DOHH2 (cell line): ENCODE measurements around the gene KHDC4.

ENCODE experiments used
- H3F3A ChIP-seq: fragments of 200-600 bp; sonication (generic), shearing (Covaris generic); 2 replicates; pipeline ENCODE4 v1.6.0; 2016; ENCODE audit warnings: antibody characterized with exemption, mild to moderate bottlenecking; ENCODE audit not compliant: control insufficient read depth, insufficient read depth
- H3K27ac ChIP-seq: fragments of 200-600 bp; sonication (generic); 2 replicates; pipeline ENCODE4 v1.5.1; 2014; ENCODE audit warnings: low read depth, mild to moderate bottlenecking, low read length, moderate library complexity
- H3K27me3 ChIP-seq: fragments of 200-600 bp; sonication (generic); 2 replicates; pipeline ENCODE4 v1.6.1; 2014; ENCODE audit warnings: mild to moderate bottlenecking, low read length, mixed read lengths; ENCODE audit not compliant: control insufficient read depth
- H3K36me3 ChIP-seq: fragments of 200-600 bp; sonication (generic); 2 replicates; pipeline ENCODE4 v1.6.1; 2014; ENCODE audit warnings: mild to moderate bottlenecking, low read length, moderate library complexity, mixed read lengths; ENCODE audit not compliant: control insufficient read depth
- H3K4me1 ChIP-seq: fragments of 200-600 bp; sonication (generic); 2 replicates; pipeline ENCODE4 v1.6.1; 2014; ENCODE audit warnings: mild to moderate bottlenecking, low read length, mixed read lengths; ENCODE audit not compliant: control insufficient read depth
- H3K4me2 ChIP-seq: fragments of 200-600 bp; sonication (generic); 2 replicates; pipeline ENCODE4 v1.6.0; 2014; ENCODE audit warnings: mild to moderate bottlenecking, low read length, moderate library complexity
- H3K4me3 ChIP-seq: fragments of 200-600 bp; sonication (generic); 2 replicates; pipeline ENCODE4 v1.5.1; 2014; ENCODE audit warnings: mild to moderate bottlenecking, low read length, mixed read lengths
- H3K79me2 ChIP-seq: fragments of 200-600 bp; sonication (generic); 2 replicates; pipeline ENCODE4 v1.6.1; 2014; ENCODE audit warnings: mild to moderate bottlenecking, low read length, mixed read lengths; ENCODE audit not compliant: control insufficient read depth
- H3K9me2 ChIP-seq: fragments of 200-600 bp; sonication (generic); replicated peaks from 2 replicates; pipeline ENCODE4 v1.6.1; 2014; ENCODE audit warnings: mild to moderate bottlenecking, low read length, mixed read lengths; ENCODE audit not compliant: control insufficient read depth
- H3K9me3 ChIP-seq: fragments of 200-600 bp; sonication (generic); 2 replicates; pipeline ENCODE4 v1.6.1; 2014; ENCODE audit warnings: antibody characterized with exemption, low read length, mixed read lengths; ENCODE audit not compliant: control insufficient read depth, insufficient read depth
- H4K20me1 ChIP-seq: fragments of 200-600 bp; sonication (generic); 2 replicates; pipeline ENCODE4 v1.6.0; 2014; ENCODE audit warnings: low read depth, mild to moderate bottlenecking, antibody characterized with exemption, low read length, moderate library complexity; ENCODE audit not compliant: control insufficient read depth, insufficient read depth
- EZH2phosphoT487 ChIP-seq: fragments of 200-600 bp; sonication (generic); IDR thresholded peaks from 2 replicates; pipeline ENCODE4 v1.6.1; 2017; ENCODE audit warnings: borderline replicate concordance, mild to moderate bottlenecking, antibody characterized with exemption, low read length, moderate library complexity, mixed read lengths
- TF ChIP-seq, protein P1 (sequence below): fragments of 200-600 bp; sonication (generic); IDR thresholded peaks from one replicate; pipeline ENCODE4 v1.5.1; 2014; ENCODE audit warnings: antibody characterized with exemption, mild to moderate bottlenecking, low read depth, low read length; ENCODE audit not compliant: poor library complexity, severe bottlenecking

KHDC4 gene

DNA sequence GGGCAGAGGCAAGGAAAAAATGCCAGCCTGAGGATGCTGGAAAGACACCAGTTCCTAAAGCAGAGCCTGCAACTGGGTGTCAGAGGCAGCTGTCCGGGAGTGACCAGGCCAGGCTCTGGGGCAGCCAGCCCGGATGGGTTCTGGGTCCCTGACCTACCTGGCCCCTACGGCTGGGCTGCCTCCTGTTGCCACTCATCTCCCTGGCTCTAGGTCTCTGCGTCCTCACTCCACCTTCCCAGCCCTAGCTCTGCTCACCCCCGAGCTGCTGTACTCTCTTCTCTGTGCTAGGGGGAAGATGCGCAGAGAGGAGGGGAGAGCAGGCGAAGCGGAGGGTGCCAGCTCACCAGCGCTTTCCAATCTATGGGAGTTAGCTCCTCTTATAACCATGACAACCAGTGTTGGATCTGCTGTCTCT is 35.2 kb upstream of the KHDC4 start:
- peaks cover 4% of the 10 kb centered on the region; the same call in 1 of the 2 replicates for H4K20me1 ChIP-seq

DNA sequence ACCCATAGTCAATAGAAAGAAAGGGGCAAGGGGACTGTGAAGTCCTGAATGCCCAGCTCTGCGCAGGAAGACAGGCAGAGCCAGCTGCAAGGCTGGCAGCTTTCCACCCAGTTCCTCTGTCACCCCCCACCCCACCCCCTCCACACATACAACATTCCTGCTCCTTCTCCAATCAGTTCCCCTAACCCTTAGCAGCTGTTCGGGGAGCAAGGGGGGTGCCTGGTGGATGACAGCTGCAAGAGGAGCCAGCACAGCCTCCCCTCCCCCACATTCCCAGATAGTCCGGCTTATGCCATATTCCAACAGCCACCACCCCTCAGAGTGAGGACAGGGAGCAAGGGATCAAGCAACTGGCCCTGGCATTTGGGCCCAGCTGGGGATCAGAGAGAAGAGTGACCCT is 34.5 kb upstream of the KHDC4 start:
- Histone ChIP-seq H3K27ac (no peak overlapping the region), H3K4me1 (peaks cover 37% of the 10 kb centered on the region), H3K79me2 (peaks cover 68% of the 10 kb centered on the region), H3K36me3 (peaks cover 84% of the 10 kb centered on the region), H4K20me1 (no peaks in the 10 kb centered on the region), H3K27me3 (no peaks in the 10 kb centered on the region), H3F3A (no peaks in the 10 kb centered on the region), H3K4me3 (no peak overlapping the region), H3K4me2 (no peak overlapping the region), H3K9me3 (no peaks in the 10 kb centered on the region), H3K9me2 (no peaks in the 10 kb centered on the region)
- TF ChIP-seq, protein P1, sequence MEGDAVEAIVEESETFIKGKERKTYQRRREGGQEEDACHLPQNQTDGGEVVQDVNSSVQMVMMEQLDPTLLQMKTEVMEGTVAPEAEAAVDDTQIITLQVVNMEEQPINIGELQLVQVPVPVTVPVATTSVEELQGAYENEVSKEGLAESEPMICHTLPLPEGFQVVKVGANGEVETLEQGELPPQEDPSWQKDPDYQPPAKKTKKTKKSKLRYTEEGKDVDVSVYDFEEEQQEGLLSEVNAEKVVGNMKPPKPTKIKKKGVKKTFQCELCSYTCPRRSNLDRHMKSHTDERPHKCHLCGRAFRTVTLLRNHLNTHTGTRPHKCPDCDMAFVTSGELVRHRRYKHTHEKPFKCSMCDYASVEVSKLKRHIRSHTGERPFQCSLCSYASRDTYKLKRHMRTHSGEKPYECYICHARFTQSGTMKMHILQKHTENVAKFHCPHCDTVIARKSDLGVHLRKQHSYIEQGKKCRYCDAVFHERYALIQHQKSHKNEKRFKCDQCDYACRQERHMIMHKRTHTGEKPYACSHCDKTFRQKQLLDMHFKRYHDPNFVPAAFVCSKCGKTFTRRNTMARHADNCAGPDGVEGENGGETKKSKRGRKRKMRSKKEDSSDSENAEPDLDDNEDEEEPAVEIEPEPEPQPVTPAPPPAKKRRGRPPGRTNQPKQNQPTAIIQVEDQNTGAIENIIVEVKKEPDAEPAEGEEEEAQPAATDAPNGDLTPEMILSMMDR, result no peak
- TF ChIP-seq EZH2phosphoT487, result no peak

More for the DNA sequence above, 35.2 kb upstream of the KHDC4 start:
- Histone ChIP-seq H3K9me2 (no peaks in the 10 kb centered on the region), H3K36me3 (peaks cover 86% of the 10 kb centered on the region), H3K27ac (no peak overlapping the region), H3K27me3 (no peaks in the 10 kb centered on the region), H3K4me1 (peaks cover 43% of the 10 kb centered on the region), H3K4me2 (no peak overlapping the region), H3K9me3 (no peaks in the 10 kb centered on the region), H3F3A (no peaks in the 10 kb centered on the region), H3K79me2 (peaks cover 75% of the 10 kb centered on the region), H3K4me3 (no peak overlapping the region)
- TF ChIP-seq EZH2phosphoT487, result no peak
- TF ChIP-seq, protein P1, result no peak

DNA sequence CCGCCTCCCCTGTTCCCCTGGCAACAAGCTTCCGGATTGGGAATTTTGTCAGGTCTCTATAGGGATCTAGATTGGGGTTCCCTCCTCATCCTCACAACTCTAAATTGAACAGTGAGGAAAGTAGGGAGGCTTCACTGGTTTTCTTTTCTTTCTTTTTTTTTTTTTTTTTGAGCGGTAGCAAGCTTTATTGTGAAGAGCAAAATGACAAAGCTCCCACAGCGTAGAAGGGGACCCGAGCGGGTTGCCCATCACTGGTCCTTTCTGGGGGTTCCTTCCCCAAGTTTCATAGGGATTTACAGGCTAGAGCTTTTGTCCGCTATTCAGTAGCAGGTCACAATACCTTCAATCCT is 33.8 kb upstream of the KHDC4 start:
- no peak overlapping the region for H3K27ac ChIP-seq
- peaks cover 31% of the 10 kb centered on the region for H3K4me1 ChIP-seq
- no peak overlapping the region for H3K4me2 ChIP-seq
- H3K9me2 ChIP-seq, result no peaks in the 10 kb centered on the region
- no peak for TF ChIP-seq EZH2phosphoT487
- TF ChIP-seq, protein P1, result no peak
- peaks cover 82% of the 10 kb centered on the region for H3K36me3 ChIP-seq
- no peaks in the 10 kb centered on the region for H3K9me3 ChIP-seq
- H3K27me3 ChIP-seq, result no peaks in the 10 kb centered on the region
- peaks cover 62% of the 10 kb centered on the region for H3K79me2 ChIP-seq
- no peaks in the 10 kb centered on the region for H3F3A ChIP-seq
- no peaks in the 10 kb centered on the region for H4K20me1 ChIP-seq
- H3K4me3 ChIP-seq, result no peak overlapping the region
